GM18867 (cell line): Measurements from ENCODE around the gene P2RX5.

Experiments
- ATAC-seq: cut with Tn5 transposase; IDR thresholded peaks from one replicate; pipeline ENCODE4 v1.9.1; 2021; ENCODE audit warnings: mild to moderate bottlenecking, moderate library complexity; ENCODE audit not compliant: unreplicated experiment

The P2RX5 gene

DNA sequence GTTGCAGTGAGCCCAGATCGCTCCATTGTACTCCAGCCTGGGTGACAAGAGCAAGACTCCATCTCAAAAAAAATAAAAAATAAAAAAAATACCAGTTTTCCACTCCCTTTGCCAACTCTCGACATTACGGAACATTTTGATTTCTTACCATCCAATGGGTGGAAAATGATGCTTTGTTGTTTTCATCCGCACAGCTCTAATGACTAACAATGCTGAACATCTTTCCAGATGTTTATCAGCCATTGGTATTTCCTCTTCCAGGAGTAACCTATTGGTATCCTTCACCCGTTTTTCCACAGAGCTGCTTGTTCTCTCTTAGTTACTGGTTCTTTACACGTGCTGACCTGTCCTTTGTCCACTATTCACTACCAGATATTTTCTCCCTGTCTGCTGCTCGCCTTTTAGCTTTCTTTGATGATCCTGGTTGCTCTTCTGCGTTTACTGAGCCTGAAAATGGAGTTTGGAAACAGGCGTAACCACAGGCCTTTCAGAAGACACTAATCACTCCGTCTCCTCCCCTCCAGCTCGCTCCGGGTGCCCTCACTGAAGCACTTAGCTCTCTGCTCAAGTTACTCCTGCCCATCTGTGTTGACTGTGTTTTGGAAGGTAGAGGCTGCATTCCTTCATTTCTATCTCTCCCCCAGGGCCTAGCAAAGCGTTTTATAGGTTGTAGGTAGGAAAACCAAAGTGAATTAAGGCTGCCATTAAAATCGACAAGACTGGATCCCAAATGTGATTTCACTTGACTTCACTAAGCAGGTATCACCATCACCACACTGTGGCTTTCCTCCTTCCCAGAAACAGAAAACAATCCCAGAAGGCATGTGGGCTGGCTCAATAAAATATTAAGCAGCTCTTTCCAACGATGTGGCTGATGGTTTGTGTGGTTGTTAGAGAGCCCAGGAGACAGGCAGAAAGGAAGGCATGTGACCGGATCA, 68.9 kb downstream of the P2RX5 start:
- ATAC-seq: no peak
